GM19452 (cell line): ENCODE measurements around the gene SHROOM1.

Experiments used
- ATAC-seq: cut with Tn5 transposase; IDR thresholded peaks from one replicate; pipeline ENCODE4 v1.9.1; 2021; ENCODE audit not compliant: unreplicated experiment

The SHROOM1 gene

DNA sequence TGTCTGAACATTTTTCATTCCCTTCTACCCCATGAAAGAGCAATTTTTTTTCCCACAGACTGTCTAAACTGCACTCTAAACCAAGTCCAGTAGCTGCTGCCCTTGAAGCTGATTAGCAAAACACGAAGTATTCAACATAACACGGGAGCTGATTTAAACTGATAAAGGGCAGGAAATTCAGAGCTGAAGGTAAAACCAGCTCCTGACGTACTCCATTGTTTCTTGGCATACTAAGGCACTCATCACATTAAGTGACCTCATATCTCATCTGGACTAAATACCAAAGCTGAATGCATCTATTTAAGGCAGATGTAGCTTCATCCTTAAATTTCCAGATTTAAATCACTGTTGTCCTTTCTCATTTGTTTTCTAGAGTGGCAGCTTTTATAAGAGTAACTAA, 23.9 kb upstream of the SHROOM1 start:
- ATAC-seq = no peak

DNA sequence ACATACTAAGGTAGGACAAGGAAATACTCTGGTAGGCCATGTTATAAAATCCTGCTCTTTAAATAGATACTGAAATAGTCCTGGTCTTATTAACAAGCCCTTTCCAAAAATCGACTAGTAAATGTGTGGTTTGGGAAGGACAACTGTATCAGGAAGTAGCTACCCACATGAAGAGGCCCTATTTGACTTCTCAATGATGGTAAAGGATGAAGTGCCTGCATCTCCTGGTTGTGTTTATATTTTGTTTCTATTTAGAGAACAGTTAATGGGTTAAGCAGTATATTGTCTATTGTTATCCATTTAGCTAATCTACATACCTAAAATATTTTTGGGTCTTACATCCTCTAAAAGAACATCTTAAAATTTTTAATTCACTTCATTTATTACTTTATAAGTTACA, 23.3 kb upstream of the SHROOM1 start:
- no peak for ATAC-seq

DNA sequence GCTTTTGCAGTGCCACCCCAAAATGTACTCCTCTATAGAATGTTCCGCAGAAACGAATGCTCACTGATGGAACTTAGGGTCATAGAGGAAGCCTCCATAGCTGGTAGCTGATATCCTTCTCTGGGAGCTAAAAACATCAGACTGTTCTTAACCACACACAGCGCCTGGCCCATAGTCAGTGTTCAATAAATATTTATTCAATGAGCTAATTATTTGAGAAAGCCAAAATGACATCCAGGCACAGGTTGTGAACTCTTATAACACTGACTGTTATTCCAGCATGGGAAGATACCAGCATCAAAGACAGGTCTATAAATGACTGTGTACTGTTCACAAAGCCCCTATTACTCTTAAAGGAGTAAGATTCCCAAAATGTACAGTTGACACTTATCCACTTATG, 22.9 kb upstream of the SHROOM1 start:
- ATAC-seq = no peak

DNA sequence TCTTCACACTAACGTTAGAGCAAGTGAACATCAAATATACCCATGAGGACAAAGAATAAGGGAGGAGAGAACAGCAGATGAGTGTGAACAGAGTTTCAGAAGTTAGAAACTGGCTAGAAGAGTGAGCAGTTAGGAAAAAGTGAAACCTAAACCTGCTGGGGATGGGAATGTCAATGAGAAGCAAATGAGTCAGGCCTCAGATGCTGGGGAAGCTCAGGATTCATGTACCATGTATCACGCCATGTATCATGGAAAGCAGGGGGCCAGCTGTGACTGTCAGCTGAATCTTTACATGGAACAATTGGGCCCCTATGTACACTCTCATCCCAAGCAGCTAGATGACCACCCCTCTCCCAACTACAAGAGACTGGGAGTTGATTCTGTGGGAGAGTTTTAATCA, 19.6 kb upstream of the SHROOM1 start:
- no peak for ATAC-seq

DNA sequence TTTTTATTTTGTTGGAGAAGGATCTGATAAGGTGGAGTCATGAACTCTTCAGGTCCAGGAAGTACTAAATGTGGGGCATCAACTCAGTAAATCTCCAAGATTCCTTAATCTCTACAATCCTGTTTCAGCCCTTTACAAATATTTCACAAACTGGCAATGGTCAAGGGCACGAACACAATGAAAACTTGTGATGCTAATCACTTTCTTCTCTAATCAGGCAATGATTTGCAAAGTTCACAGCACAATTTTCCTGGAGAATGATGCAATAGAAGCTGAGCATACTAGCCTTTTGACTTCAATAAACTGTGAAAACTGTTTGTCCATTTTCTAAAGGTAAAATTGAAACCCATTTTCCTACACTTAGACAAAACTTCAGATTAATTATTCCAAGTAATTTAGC, 18.9 kb upstream of the SHROOM1 start:
- ATAC-seq = no peak

DNA sequence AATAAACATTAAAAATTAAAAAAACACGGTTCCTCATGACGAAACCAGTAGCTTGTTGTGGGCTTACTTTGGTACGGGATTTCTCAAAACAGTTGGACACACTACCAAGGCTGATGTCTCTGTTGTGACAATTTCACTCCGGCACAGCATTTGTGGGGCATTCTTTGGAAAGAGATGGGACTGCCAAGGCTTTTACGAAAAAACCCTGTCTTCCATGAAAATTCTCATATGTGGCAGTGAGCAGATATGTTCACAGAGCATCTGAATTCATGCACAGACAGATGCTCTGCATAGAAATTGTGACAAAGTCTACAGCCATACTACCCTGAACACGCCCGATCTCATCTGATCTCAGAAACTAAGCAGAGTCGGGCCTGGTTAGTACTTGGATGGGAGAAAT, 17.8 kb upstream of the SHROOM1 start:
- no peak for ATAC-seq

DNA sequence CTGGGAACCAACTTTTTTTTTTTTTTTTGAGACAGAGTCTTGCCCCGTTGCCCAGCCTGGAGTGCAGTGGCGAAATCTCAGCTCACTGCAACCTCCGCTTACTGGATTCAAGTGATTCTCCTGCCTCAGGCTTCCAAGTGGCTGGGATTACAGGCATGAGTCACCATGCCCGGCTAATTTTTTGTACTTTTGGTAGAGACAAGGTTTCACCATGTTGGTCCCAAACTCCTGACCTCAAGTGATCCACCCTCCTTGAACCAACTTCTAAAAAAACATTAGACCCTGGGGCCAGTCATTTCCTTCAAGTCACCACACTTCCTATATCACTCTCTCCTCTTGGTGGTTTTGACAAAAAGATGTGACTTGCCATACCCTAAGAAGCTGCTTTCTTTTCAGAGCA, 10.9 kb upstream of the SHROOM1 start:
- no peak for ATAC-seq

DNA sequence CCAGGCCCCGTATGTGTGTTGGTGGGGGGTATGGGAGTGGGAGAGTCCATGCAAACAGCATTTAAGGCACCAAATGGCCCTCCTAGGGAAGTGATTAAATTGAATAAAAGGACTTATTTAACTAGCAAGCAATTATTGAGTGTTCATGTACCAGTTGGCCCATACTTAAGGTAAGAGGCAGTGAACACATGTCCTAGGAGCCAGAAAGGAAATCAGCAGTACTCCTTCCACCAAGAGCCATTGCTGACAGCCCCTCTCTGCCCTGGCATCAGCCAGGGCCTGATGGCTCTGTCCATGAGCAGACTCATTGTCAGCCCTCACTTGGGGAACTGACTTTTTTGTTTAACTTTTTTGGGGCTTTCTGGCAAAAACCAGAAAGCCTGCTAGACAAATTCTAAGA, 10.4 kb upstream of the SHROOM1 start:
- no peak for ATAC-seq

DNA sequence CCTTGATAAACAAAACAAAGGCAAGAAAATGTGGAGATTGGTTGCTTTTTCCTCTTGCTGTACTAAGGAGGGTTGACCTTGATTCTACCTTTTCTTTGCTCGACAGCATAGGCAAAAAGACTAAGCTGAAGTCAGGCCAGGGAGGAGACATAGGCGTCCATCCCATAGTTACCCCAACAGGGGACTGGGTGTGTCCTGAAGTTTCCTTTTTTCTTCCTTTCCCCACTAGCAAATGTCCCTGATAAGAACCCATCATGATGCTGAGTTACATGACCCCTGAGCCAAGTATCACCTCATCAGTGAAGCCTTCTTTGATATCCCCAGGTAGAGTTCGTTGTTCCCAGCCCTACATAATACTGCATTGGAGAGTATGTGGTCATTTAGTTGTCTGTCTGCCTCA, 9.9 kb upstream of the SHROOM1 start:
- ATAC-seq = no peak

DNA sequence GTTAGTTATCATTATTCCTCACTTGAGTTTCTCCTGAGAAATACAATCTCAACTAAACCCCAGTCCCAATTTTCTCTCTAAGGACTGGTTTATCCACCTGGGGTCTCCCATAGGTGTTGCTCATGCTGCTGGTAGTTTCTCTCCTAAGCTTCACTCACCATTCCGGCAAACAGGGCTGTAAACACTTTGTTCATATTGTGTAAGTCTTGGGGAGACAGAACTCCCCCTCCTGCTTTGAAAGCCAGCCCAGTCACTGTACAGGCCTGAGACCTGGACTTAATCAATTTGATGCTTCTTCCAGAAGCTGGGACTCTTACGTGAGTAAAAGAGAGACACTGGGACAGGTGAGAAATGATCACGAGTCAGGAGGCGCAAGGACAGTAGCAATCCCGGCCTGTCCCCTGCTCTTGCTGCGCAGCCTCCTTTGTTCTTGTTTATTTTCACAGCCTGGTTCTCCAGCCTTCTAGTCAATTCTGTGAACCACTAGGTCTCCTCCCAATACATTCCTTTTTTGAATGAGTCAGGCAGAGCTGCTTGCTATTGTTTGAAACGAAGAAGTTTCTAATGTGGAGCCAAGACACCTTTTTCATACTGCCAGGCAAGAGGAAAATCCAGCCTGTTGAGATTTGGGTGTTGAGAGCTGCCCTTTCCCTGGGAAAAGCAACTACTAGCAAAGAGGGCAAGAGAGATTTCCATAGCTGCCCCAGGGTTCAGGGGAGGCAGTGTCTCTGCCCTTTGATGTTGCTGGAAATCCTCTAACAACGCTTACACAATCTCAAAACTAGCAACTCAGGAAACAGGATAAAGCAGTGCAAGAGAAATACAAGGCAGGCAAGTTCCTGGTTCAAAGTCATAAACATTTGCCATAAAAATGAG, 9.2 kb upstream of the SHROOM1 start:
- no peak for ATAC-seq

DNA sequence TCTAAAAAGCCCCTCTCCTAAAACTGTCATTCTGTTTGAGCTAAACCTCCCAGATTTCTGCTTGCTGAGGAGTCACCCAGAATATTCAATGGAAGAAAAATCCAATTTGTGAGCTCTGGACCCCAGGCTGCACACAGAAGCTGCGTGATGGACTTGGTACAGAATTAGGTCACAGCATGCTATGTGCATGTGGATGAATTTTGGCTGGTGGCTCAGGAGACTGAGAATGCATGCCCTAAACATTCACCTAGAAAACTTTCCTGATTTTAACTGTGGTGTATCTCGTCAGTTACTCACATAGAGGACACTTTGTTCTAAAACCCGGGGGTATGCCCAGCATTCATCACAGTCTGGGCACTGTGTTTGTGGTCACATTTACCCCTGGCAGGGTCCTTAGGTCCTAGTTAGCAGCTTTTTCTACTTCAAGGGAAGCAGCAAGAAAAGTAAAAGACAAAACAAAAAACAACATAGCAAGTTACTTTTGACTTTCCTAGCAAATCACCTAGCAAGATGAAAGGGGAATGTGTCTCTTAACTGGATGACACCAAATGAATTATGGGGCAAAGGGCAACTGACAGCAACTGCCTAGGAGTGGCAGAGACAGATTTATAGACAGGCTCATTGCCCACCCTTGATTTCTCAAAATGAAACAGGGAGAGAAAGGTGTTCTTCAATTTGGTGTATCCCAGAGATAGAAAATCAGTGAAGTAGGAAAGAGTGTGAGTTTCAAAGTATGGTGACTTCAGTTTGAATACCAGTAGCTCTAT, 8.3 kb upstream of the SHROOM1 start:
- no peak for ATAC-seq

DNA sequence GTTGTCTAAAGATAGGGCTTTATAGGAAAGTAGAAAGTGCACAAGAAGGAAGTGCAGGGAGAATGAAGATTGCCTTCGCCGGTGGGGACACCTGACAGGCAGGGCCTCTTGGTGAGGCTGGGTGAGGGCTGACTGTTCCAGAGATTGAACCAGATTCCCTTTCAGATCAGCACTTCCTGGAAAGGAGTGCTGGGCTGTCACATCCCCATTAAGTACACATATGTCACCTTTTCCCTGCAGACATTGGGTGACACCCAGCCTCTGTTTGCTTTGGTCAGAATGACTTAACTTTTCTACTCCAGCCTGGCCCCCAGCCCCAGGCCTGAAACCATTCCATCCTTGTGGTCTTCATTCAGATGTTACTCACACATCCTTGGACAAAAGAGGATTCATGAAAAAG, 7.4 kb upstream of the SHROOM1 start:
- no peak for ATAC-seq

DNA sequence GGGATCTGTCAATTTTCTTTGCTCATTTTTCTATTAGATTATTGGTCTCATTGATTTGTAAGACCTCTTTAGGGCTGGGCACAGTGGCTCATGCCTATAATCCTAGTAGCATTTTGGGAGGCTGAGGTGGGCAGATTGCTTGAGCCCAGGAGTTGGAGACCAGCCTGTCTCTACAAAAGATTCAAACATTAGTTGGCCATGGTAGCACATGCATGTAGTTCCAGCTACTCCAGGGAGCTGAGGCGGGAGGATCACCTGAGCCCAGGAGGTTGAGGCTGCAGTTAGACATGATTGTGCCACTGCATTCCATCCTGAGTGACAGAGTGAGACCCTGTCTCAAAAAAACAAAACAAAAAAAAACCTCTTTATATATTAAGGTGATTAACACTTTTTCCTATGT, 6.4 kb upstream of the SHROOM1 start:
- no peak for ATAC-seq

DNA sequence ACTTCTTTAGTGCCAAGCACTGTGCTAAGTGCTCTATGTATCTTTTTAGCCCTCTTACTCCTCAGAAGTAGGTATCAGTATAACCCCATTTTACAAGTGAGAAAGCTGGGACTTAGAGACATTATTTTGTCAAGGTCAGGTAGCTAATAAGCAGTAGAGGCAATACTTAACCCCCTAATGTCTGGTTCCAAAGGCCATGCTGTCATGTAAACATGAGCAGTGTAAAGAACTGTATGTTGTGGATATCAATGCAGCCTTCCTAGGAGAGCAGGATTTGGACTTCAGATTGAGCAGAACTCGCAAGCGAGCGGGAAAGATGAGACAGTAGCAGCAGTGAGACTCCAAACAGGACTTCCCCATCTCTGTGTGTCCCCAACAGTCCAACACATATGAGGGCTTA, 3.6 kb upstream of the SHROOM1 start:
- no peak for ATAC-seq

DNA sequence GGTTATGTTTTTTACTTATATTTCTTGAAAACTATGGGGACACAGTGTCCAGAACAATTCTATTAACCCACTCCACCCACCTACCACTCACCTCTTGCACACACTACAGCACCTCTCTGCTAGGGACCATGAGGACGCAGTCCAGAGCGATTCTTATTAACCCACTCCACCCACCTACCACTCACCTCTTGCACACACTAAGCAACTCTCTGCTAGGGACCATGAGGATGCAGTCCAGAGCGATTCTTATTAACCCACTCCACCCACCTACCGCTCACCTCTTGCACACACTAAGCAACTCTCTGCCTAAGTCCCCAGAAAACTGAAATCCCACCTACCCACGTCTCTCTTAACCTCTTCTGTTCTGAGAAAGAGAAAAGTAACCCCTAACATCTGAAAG, 2.2 kb upstream of the SHROOM1 start:
- ATAC-seq = no peak

DNA sequence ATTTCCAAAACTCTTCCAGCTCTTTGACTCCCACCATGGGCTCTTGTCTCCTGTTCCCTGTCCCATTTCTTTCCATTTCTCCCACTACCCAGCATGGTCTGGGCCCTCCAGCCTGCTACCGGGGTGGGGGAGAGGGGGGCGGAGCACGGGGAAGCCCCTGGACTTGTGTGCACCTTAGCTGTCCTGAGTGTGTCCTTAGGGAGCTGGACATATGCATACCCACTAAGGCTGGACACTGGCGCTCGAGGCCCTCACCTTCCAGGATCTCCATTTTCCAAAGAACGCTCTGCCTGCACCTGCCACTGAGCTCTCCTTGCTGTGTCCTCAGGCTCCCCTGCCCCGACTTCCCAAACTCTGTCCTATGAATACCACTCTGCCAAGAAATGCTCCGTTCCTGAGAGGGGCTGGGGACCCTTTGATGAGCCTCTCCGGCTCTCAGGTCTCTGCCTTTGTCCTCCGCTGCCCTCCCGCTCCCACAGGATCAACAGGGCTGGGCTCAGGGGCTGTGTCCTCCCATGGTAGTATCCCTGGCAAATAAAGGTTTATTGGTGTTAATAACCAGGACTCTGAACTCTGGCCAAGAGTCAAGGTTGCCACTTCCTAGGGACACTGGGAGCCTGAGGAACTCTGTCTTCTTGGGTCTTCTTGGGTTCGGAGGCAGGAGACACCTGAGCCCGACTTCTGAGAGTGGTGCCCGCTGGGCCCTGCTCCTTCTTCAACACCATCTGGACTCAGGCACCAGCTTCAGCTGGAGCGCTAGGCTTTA, 831 bp upstream of the SHROOM1 start:
- ATAC-seq = no peak

DNA sequence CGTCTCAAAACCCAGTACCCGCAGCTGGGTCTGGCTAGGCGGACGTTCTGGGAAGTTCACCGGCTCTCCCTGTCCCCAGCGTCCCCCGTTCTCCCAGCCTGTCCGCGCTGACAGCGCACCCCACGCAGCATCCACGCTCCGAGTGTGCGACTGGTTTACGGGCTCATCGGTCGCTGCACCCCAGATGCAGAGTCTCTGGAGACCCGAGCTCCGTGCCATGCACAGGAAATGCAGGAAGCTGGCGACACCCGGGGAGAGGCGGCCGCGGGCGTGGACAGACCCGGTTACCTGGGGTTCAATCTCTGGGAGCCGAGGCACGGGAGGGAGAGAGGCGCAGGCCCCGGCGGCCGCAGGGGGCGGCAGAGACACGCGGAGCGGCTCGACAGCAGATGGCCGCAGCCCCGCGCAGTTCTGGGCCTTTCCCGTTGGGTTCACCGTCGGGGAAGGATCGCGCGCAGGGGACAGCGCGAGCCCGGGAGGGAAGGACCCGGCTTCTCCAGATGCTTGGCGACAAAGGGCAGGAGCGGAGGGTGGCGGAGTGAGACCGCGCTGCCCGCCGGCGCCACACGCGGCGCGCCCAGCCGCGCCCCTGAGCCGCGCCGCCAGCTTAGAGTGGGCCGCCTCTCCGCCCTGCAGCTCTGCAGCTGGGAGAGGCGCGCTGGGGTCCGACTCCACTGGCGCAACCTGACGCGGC, 558 bp downstream of the SHROOM1 start:
- peak; percentile 82 for ATAC-seq

DNA sequence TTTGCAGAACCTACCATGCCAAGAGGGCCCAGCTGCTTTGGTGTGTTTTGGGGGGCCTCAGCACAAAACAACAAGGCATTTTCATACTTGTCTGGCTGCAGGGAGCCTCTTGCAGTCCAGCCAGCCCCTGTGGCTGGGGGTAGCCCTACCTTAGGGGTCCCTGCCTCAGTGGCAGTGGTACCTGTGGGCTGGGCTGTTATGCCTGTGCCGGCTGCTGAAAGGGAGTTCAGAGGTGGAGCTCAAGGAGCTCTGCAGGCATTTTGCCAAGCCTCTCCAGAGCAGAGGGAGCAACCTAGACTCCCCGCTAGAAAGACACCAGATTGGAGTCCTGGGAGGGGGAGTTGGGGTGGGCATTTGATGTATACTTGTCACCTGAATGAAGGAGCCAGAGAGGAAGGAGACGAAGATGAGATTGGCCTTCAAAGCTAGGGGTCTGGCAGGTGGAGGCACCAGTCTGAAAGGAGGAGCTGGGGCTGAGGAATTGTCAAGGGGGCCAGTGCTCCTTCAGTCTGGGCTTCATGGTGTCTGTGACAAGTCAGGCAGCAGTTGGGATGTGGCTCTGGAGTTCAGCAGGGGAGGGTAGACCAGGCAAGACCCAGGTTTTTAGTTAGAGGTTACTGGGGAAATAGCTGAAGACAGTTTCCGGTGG, 1.5 kb downstream of the SHROOM1 start:
- no peak for ATAC-seq

DNA sequence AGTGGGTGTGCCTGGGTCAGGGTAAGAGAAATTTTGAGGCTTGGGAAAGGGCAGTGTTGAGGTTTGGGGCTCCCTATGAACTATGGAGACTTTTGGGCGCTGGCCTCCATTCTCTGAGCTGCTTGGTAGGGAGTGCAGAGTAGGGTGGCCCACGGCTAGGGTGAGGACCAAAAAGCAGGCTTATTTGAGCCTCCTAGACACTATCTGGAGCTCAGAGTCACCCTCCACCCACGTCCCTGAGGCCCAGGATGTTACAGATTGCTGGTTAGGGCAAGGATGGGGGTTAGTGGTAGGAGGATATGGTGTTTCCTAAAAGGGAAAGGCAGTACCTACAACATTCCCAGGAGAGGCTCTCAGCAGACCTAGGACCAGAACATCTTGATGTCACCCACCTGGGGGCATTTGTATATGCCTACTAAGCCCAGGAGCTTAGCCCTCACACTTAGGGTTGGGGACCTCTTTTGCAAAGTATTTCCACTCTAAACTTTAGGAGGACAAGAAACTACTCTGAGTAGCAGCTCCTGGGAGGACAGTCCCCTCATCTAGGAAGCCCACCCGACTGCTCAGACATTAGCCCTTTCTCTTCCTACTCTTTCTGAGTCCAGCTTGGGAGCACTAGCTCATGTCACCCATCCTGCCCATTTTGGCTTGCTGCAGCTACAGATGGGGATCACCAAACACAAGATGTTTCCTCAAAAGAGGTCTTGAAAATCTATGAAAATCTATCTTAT, 2.3 kb downstream of the SHROOM1 start:
- no peak for ATAC-seq
